ENCODE results near the gene CD55. TPM values are rescaled to one million over a fixed set of nuclear protein-coding genes. Genes with fewer than 3 reads are reported as not detected.
A peak's percentile ranks its signal among the peaks of the same experiment; 100 is the strongest.

The CD55 gene
- total RNA-seq, 1 donor from 2014 or later: 11.0 TPM

GRCh38 chr1:207335138-207335537 lies 13.7 kb downstream of the CD55 start:
- Histone ChIP-seq H3K9ac (ENCODE audit: low read depth in 1 of 3, low read length in 3 of 3) (no peak overlapping the region), H3K4me3 (ENCODE audit: low read length in 3 of 3) (no peak overlapping the region), H3K27me3 (ENCODE audit: control insufficient read depth in 3 of 3, insufficient read depth in 3 of 3, low read length in 3 of 3) (no peaks in the 10 kb centered on the region), H3K9me3 (ENCODE audit: control insufficient read depth in 3 of 3, low read length in 3 of 3) (no peaks in the 10 kb centered on the region), H3K36me3 (ENCODE audit: control insufficient read depth in 3 of 3, insufficient read depth in 3 of 3, low read length in 3 of 3) (peaks cover 9 to 24% (median 22%) of the 10 kb centered on the region in 3 donors), H3K4me1 (ENCODE audit: control insufficient read depth in 3 of 3, insufficient read depth in 3 of 3, low read length in 3 of 3) (no peaks in the 10 kb centered on the region), H3K27ac (ENCODE audit: low read depth, low read length) (no peak overlapping the region)

GRCh38 chr1:207335695-207336363 lies 14.4 kb downstream of the CD55 start:
- no peaks in the 10 kb centered on the region for H3K4me1 ChIP-seq (ENCODE audit: control insufficient read depth in 3 of 3, insufficient read depth in 3 of 3, low read length in 3 of 3)
- H3K27me3 ChIP-seq (ENCODE audit: control insufficient read depth in 3 of 3, insufficient read depth in 3 of 3, low read length in 3 of 3): no peaks in the 10 kb centered on the region
- H3K9ac ChIP-seq (ENCODE audit: low read depth in 1 of 3, low read length in 3 of 3): no peak overlapping the region
- no peaks in the 10 kb centered on the region for H3K9me3 ChIP-seq (ENCODE audit: control insufficient read depth in 3 of 3, low read length in 3 of 3)
- no peak overlapping the region for H3K4me3 ChIP-seq (ENCODE audit: low read length in 3 of 3)
- peaks cover 12 to 24% (median 23%) of the 10 kb centered on the region in 3 donors for H3K36me3 ChIP-seq (ENCODE audit: control insufficient read depth in 3 of 3, insufficient read depth in 3 of 3, low read length in 3 of 3)
- H3K27ac ChIP-seq (ENCODE audit: low read depth, low read length): no peak overlapping the region

- H3K27ac ChIP-seq (ENCODE audit: low read depth, low read length): no peak overlapping the region
Measured at GRCh38 chr1:207336559-207337467, 15.3 kb downstream of the CD55 start.

GRCh38 chr1:207342332-207342731 lies 20.9 kb downstream of the CD55 start:
- peaks cover 3 to 22% (median 11%) of the 10 kb centered on the region in 3 donors for H3K36me3 ChIP-seq (ENCODE audit: control insufficient read depth in 3 of 3, insufficient read depth in 3 of 3, low read length in 3 of 3)
- H3K27ac ChIP-seq (ENCODE audit: low read depth, low read length): no peak overlapping the region

More at GRCh38 chr1:207336559-207337467, 15.3 kb downstream of the CD55 start:
- Histone ChIP-seq H3K9me3 (ENCODE audit: control insufficient read depth in 3 of 3, low read length in 3 of 3) (no peaks in the 10 kb centered on the region), H3K36me3 (ENCODE audit: control insufficient read depth in 3 of 3, insufficient read depth in 3 of 3, low read length in 3 of 3) (peaks cover 12 to 25% (median 23%) of the 10 kb centered on the region in 3 donors), H3K4me1 (ENCODE audit: control insufficient read depth in 3 of 3, insufficient read depth in 3 of 3, low read length in 3 of 3) (no peaks in the 10 kb centered on the region), H3K4me3 (ENCODE audit: low read length in 3 of 3) (no peak overlapping the region), H3K9ac (ENCODE audit: low read depth in 1 of 3, low read length in 3 of 3) (no peak overlapping the region), H3K27me3 (ENCODE audit: control insufficient read depth in 3 of 3, insufficient read depth in 3 of 3, low read length in 3 of 3) (no peaks in the 10 kb centered on the region)

GRCh38 chr1:207343675-207344074 lies 22.2 kb downstream of the CD55 start:
- Histone ChIP-seq H3K36me3 (ENCODE audit: control insufficient read depth in 3 of 3, insufficient read depth in 3 of 3, low read length in 3 of 3) (peaks cover 3 to 19% (median 15%) of the 10 kb centered on the region in 3 donors), H3K4me3 (ENCODE audit: low read length in 3 of 3) (no peak overlapping the region), H3K9ac (ENCODE audit: low read depth in 1 of 3, low read length in 3 of 3) (no peak overlapping the region), H3K4me1 (ENCODE audit: control insufficient read depth in 3 of 3, insufficient read depth in 3 of 3, low read length in 3 of 3) (peaks cover 15 to 20% (median 18%) of the 10 kb centered on the region in 3 donors), H3K27ac (ENCODE audit: low read depth, low read length) (no peak overlapping the region), H3K9me3 (ENCODE audit: control insufficient read depth in 3 of 3, low read length in 3 of 3) (no peaks in the 10 kb centered on the region), H3K27me3 (ENCODE audit: control insufficient read depth in 3 of 3, insufficient read depth in 3 of 3, low read length in 3 of 3) (no peaks in the 10 kb centered on the region)

More at GRCh38 chr1:207342332-207342731, 20.9 kb downstream of the CD55 start:
- peaks cover 15 to 17% (median 17%) of the 10 kb centered on the region in 3 donors for H3K4me1 ChIP-seq (ENCODE audit: control insufficient read depth in 3 of 3, insufficient read depth in 3 of 3, low read length in 3 of 3)
- no peaks in the 10 kb centered on the region for H3K9me3 ChIP-seq (ENCODE audit: control insufficient read depth in 3 of 3, low read length in 3 of 3)
- H3K4me3 ChIP-seq (ENCODE audit: low read length in 3 of 3): no peak overlapping the region
- H3K27me3 ChIP-seq (ENCODE audit: control insufficient read depth in 3 of 3, insufficient read depth in 3 of 3, low read length in 3 of 3): no peaks in the 10 kb centered on the region
- H3K9ac ChIP-seq (ENCODE audit: low read depth in 1 of 3, low read length in 3 of 3): no peak overlapping the region

- Histone ChIP-seq H3K4me1 (ENCODE audit: control insufficient read depth in 3 of 3, insufficient read depth in 3 of 3, low read length in 3 of 3) (peaks cover 15 to 20% (median 18%) of the 10 kb centered on the region in 3 donors), H3K9ac (ENCODE audit: low read depth in 1 of 3, low read length in 3 of 3) (no peak overlapping the region), H3K36me3 (ENCODE audit: control insufficient read depth in 3 of 3, insufficient read depth in 3 of 3, low read length in 3 of 3) (peaks cover 3 to 18% (median 15%) of the 10 kb centered on the region in 3 donors)
Measured at GRCh38 chr1:207344221-207344620, 22.7 kb downstream of the CD55 start.

GRCh38 chr1:207345644-207346477 lies 24.4 kb downstream of the CD55 start:
- Histone ChIP-seq H3K4me1 (ENCODE audit: control insufficient read depth in 3 of 3, insufficient read depth in 3 of 3, low read length in 3 of 3) (peaks cover 15 to 20% (median 18%) of the 10 kb centered on the region in 3 donors), H3K4me3 (ENCODE audit: low read length in 3 of 3) (peak overlapping the region in 2 of 3 donors; percentile 35 to 41)

More at GRCh38 chr1:207344221-207344620, 22.7 kb downstream of the CD55 start:
- Histone ChIP-seq H3K27me3 (ENCODE audit: control insufficient read depth in 3 of 3, insufficient read depth in 3 of 3, low read length in 3 of 3) (no peaks in the 10 kb centered on the region), H3K4me3 (ENCODE audit: low read length in 3 of 3) (no peak overlapping the region), H3K9me3 (ENCODE audit: control insufficient read depth in 3 of 3, low read length in 3 of 3) (no peaks in the 10 kb centered on the region), H3K27ac (ENCODE audit: low read depth, low read length) (no peak overlapping the region)

GRCh38 chr1:207346513-207346912 lies 25.0 kb downstream of the CD55 start:
- Histone ChIP-seq H3K9me3 (ENCODE audit: control insufficient read depth in 3 of 3, low read length in 3 of 3) (no peaks in the 10 kb centered on the region), H3K36me3 (ENCODE audit: control insufficient read depth in 3 of 3, insufficient read depth in 3 of 3, low read length in 3 of 3) (peaks cover 0 to 9% (median 9%) of the 10 kb centered on the region in 3 donors), H3K9ac (ENCODE audit: low read depth in 1 of 3, low read length in 3 of 3) (peak overlapping the region in 2 of 3 donors; percentile 69 to 73), H3K4me3 (ENCODE audit: low read length in 3 of 3) (peak overlapping the region; percentile 34 to 41 (median 35)), H3K27ac (ENCODE audit: low read depth, low read length) (peak overlapping the region; percentile 61), H3K4me1 (ENCODE audit: control insufficient read depth in 3 of 3, insufficient read depth in 3 of 3, low read length in 3 of 3) (peaks cover 15 to 20% (median 18%) of the 10 kb centered on the region in 3 donors), H3K27me3 (ENCODE audit: control insufficient read depth in 3 of 3, insufficient read depth in 3 of 3, low read length in 3 of 3) (no peaks in the 10 kb centered on the region)

More at GRCh38 chr1:207345644-207346477, 24.4 kb downstream of the CD55 start:
- no peaks in the 10 kb centered on the region for H3K9me3 ChIP-seq (ENCODE audit: control insufficient read depth in 3 of 3, low read length in 3 of 3)
- no peaks in the 10 kb centered on the region for H3K27me3 ChIP-seq (ENCODE audit: control insufficient read depth in 3 of 3, insufficient read depth in 3 of 3, low read length in 3 of 3)
- H3K27ac ChIP-seq (ENCODE audit: low read depth, low read length): peak overlapping the region; percentile 61
- H3K9ac ChIP-seq (ENCODE audit: low read depth in 1 of 3, low read length in 3 of 3): peak overlapping the region in 2 of 3 donors; percentile 69 to 73
- H3K36me3 ChIP-seq (ENCODE audit: control insufficient read depth in 3 of 3, insufficient read depth in 3 of 3, low read length in 3 of 3): peaks cover 0 to 10% (median 10%) of the 10 kb centered on the region in 3 donors

GRCh38 chr1:207349979-207350378 lies 28.5 kb downstream of the CD55 start:
- no peak overlapping the region for H3K27ac ChIP-seq (ENCODE audit: low read depth, low read length)
- H3K9ac ChIP-seq (ENCODE audit: low read depth in 1 of 3, low read length in 3 of 3): no peak overlapping the region
- no peak overlapping the region for H3K4me3 ChIP-seq (ENCODE audit: low read length in 3 of 3)
- H3K4me1 ChIP-seq (ENCODE audit: control insufficient read depth in 3 of 3, insufficient read depth in 3 of 3, low read length in 3 of 3): peaks cover 15 to 20% (median 18%) of the 10 kb centered on the region in 3 donors
- no peaks in the 10 kb centered on the region for H3K9me3 ChIP-seq (ENCODE audit: control insufficient read depth in 3 of 3, low read length in 3 of 3)
- H3K36me3 ChIP-seq (ENCODE audit: control insufficient read depth in 3 of 3, insufficient read depth in 3 of 3, low read length in 3 of 3): peaks cover 0 to 9% (median 9%) of the 10 kb centered on the region in 3 donors
- H3K27me3 ChIP-seq (ENCODE audit: control insufficient read depth in 3 of 3, insufficient read depth in 3 of 3, low read length in 3 of 3): no peaks in the 10 kb centered on the region

Data from skeletal muscle tissue (tissue), 4 donors.